ENCODE measurements around the gene ZNF436.
A peak's percentile ranks its signal among the peaks of the same experiment; 100 is the strongest.

ZNF436 gene

DNA sequence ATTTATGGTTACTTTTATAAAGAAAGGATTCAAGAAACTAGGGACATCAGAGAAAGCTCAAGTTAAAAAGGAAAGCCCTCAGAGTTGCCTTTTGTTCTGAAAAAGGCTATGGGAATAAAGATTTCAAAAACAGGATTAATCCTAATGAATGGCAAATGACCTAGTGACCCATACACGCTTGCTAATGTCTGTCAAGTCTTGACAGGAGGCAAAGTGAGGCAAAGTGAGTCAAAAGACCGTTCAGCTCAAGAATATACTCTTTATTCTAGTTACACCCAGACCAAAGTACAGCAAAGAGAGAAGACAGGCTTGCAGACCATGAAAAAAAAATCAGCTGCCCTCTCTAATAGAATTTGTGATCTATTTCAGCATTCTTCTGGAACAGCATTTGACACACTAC, 3.5 kb downstream of the ZNF436 start:
- H3K9ac ChIP-seq (ENCODE audit: low read depth, low read length): no peak overlapping the region
- H3K4me1 ChIP-seq (ENCODE audit: insufficient read depth, low read length): peaks cover 11% of the 10 kb centered on the region; the same call in 1 of the 2 replicates
- peaks cover 11% of the 10 kb centered on the region for H3K36me3 ChIP-seq (ENCODE audit: insufficient read depth, low read length)
- H3K9me3 ChIP-seq (ENCODE audit: control insufficient read depth, insufficient read depth, low read length): peaks cover 20% of the 10 kb centered on the region

DNA sequence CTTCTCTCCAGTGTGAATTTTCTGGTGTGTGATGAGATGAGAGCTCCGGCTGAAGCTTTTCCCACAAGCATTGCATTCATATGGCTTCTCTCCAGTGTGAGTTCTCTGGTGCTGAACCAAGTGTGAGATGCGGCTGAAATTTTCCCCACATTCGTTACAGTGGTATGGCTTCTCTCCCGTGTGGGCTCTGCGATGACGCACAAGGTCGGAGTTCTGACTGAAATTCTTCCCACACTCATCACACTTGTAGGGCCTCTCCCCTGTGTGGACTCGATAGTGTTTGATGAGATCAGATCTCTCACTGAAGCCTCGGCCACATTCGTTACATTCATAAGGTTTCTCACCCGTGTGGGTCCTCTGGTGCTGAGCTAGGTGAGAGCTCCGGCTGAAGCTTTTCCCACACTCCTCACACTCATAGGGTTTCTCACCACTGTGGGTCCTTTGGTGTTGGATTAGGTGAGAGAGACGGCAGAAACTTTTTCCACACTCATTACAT, 7.4 kb downstream of the ZNF436 start:
- Histone ChIP-seq H3K36me3 (ENCODE audit: insufficient read depth, low read length) (peaks cover 11% of the 10 kb centered on the region), H3K4me1 (ENCODE audit: insufficient read depth, low read length) (no peaks in the 10 kb centered on the region), H3K9me3 (ENCODE audit: control insufficient read depth, insufficient read depth, low read length) (peaks cover 36% of the 10 kb centered on the region), H3K9ac (ENCODE audit: low read depth, low read length) (no peak overlapping the region)

DNA sequence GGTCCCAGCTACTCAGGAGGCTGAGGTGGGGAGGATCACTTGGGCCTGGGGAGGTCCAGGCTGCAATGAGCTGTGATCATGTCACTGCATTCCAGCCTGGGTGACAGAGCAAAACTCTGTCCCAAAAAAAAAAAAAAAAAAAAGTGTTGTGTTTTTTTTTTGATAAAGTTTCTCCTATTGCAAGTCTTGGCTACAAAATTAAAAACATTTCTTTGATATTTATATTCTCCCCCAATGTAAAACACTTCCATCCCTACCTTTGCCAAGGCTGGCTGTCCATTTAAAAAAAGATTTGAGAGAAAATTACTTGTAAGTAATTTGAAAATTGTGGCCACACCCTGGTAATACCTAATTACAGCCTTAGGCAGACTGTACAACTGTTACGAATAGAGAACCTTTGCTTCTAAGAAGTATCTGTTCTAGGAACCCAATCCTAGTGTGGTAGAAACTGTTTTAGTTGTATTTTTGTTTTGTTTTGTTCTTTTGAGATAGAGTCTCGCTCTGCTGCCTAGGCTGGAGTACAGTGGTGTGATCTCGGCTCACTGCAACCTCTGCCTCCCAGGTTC, 11.2 kb downstream of the ZNF436 start:
- Histone ChIP-seq H3K36me3 (ENCODE audit: insufficient read depth, low read length) (peaks cover 11% of the 10 kb centered on the region), H3K9ac (ENCODE audit: low read depth, low read length) (no peak overlapping the region), H3K4me1 (ENCODE audit: insufficient read depth, low read length) (no peaks in the 10 kb centered on the region), H3K9me3 (ENCODE audit: control insufficient read depth, insufficient read depth, low read length) (peaks cover 36% of the 10 kb centered on the region)

DNA sequence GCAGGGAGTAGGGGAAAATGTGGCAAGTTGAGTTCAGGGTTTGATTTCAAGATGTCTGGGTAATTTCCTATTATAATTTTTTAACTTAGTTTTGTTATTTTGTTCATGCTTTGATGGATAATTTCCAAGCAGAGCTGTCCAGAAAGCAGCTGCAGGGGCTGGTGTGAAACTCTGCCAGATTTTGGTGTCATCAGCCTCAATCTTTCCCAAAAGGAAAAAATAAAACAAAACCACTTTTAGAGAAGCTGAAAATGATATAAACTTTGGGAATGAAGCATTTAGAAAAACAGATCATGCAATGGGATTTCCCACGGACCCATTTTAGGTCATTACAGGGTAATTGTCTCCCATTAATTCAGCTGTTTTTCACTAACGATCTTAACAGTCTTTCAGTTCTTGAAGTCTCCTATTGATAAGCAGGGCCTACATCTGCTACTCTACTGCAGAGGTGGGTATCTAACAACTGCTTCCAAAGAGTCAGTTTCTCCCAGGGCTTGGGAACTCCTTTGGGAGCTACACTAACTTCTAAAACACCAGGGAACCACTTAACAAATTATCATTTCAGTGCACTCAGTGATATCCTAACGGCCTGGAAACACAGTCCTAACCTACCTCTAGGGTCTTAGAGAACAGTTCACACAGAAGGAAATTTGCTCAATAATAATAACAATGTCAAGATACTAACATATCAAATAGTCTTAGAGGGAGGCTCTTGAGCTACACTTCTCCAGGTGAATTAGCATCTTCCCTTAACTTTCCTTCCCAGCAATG, 12.3 kb downstream of the ZNF436 start:
- H3K9ac ChIP-seq (ENCODE audit: low read depth, low read length): no peak overlapping the region
- H3K36me3 ChIP-seq (ENCODE audit: insufficient read depth, low read length): peaks cover 6% of the 10 kb centered on the region
- H3K4me1 ChIP-seq (ENCODE audit: insufficient read depth, low read length): no peaks in the 10 kb centered on the region
- peaks cover 28% of the 10 kb centered on the region for H3K9me3 ChIP-seq (ENCODE audit: control insufficient read depth, insufficient read depth, low read length)

DNA sequence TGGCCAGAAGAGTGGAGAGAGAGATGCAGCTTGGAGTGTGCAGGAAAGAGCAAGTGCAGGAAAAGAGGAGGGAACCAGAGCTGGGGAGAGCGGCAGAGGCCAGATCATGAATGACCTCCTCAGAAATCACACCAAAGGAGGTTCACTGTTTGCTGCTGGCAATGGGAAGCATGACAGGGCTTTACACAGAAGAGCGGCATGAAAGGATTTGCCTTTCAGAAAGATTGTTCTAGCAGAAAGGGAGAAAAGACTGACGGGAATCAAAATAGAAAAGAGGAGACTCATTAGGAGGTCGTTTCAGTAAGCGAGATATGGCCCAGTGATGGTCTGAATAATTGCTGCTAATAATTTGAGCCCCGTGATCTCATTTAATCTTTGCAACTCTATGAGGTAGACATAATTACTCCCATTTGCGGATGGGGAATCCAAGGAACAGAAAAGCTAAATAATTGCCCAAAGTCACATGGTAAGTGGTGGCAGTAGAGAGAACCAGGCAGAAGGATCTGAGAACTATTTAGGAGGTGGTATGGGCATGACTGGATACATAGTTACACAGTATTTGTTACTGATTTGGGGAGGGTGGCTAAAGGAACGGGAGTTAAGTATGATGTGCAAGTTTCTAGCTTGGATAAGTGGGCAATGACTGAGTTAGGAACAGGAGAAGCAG, 13.0 kb downstream of the ZNF436 start:
- Histone ChIP-seq H3K9me3 (ENCODE audit: control insufficient read depth, insufficient read depth, low read length) (peaks cover 21% of the 10 kb centered on the region), H3K9ac (ENCODE audit: low read depth, low read length) (no peak overlapping the region), H3K4me1 (ENCODE audit: insufficient read depth, low read length) (no peaks in the 10 kb centered on the region), H3K36me3 (ENCODE audit: insufficient read depth, low read length) (no peaks in the 10 kb centered on the region)

DNA sequence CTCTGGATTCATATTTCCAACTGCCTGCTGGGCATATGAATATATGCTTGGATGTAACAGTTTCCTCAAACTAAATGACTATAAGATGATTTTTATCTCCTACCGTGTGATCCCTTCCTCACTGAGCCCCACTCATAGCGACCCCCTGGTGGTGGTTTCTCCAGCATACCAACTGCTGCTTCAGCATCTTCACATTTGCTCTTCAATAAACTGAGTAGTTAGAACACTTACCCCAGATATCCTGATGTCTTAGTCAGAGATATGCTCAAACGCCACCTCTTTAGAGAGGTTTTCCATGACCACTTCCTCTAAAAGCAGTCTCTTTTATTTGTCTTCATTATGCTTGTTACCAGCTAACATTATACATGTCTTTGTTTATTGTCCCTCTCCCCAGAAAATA, 15.4 kb downstream of the ZNF436 start:
- H3K9me3 ChIP-seq (ENCODE audit: control insufficient read depth, insufficient read depth, low read length): no peaks in the 10 kb centered on the region
- no peak overlapping the region for H3K9ac ChIP-seq (ENCODE audit: low read depth, low read length)
- H3K36me3 ChIP-seq (ENCODE audit: insufficient read depth, low read length): no peaks in the 10 kb centered on the region
- no peaks in the 10 kb centered on the region for H3K4me1 ChIP-seq (ENCODE audit: insufficient read depth, low read length)

DNA sequence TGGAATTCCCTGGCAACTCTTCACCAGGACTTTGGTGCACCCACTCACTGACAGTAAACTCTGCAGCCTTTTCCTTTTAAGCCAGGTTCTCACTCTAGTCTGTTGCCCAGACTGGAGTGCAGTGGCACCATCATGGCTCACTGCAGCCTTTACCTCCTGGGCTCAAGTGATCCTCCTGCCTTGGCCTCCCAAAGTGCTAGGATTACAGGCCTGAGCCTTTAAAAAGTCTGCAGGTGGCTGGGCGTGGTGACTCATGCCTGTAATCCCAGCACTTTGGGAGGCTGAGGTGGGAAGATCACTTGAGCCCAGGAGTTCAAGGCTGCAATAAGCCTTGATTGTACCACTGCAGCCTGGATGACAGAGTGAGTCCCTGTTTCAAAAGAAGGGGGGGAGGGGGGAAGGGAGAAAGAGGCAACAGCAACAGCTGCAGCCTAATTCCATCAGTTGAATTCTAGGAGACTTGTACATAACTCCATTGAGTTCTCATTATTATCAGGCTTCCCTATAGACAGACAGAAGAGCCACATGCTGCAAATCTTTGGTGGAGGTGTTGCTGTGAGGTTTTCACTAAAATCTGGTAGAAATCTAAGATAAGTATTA, 17.4 kb downstream of the ZNF436 start:
- Histone ChIP-seq H3K9ac (ENCODE audit: low read depth, low read length) (no peak overlapping the region), H3K4me1 (ENCODE audit: insufficient read depth, low read length) (no peaks in the 10 kb centered on the region), H3K9me3 (ENCODE audit: control insufficient read depth, insufficient read depth, low read length) (no peaks in the 10 kb centered on the region), H3K36me3 (ENCODE audit: insufficient read depth, low read length) (no peaks in the 10 kb centered on the region)

DNA sequence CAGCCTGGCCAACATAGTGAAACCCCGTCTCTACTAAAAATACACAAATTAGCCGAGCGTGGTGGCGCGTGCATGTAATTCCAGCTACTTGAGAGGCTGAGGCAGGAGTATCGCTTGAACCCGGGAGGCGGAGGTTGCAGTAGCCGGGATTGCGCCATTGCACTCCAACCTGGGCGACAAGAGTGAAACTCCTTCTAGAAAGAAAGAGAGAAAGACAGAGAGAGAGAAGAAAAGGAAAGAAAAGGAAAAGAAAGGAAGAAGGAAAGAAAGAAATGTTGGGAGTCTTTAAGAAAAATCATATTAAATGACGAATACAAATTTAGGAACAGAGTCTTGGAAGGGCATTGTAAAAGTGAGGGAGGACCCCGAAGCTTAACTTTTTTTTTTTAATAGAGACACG, 23.7 kb downstream of the ZNF436 start:
- Histone ChIP-seq H3K9ac (ENCODE audit: low read depth, low read length) (no peak overlapping the region), H3K36me3 (ENCODE audit: insufficient read depth, low read length) (no peaks in the 10 kb centered on the region)

DNA sequence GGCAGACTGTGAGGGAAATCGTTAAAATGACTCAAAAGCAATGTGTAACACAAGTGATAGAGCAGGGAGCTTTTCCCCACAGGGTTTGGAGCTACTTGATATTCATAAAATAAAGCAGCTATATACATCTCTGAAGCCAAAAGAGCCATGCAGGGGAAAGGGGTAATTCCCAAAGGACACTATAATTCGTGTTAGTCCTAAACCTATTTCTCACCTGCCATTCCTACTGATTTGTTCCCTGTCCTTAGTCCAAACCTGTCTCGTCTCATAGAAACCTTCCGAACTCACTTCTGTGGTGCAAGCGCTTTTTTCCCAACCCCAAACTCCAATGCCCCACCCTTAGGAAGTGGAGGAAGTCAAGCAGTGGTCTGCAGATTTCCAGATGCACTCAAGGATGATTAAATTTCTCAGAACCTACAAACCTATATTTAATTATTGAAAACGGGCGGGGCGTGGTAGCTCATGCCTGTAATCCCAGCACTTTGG, 24.6 kb downstream of the ZNF436 start:
- Histone ChIP-seq H3K4me1 (ENCODE audit: insufficient read depth, low read length) (peaks cover 16% of the 10 kb centered on the region), H3K9me3 (ENCODE audit: control insufficient read depth, insufficient read depth, low read length) (no peaks in the 10 kb centered on the region), H3K9ac (ENCODE audit: low read depth, low read length) (peak overlapping the region; percentile 67), H3K36me3 (ENCODE audit: insufficient read depth, low read length) (no peaks in the 10 kb centered on the region)

More for the DNA sequence above, 23.7 kb downstream of the ZNF436 start:
- H3K9me3 ChIP-seq (ENCODE audit: control insufficient read depth, insufficient read depth, low read length): no peaks in the 10 kb centered on the region
- peaks cover 8% of the 10 kb centered on the region; the same call in 1 of the 2 replicates for H3K4me1 ChIP-seq (ENCODE audit: insufficient read depth, low read length)

DNA sequence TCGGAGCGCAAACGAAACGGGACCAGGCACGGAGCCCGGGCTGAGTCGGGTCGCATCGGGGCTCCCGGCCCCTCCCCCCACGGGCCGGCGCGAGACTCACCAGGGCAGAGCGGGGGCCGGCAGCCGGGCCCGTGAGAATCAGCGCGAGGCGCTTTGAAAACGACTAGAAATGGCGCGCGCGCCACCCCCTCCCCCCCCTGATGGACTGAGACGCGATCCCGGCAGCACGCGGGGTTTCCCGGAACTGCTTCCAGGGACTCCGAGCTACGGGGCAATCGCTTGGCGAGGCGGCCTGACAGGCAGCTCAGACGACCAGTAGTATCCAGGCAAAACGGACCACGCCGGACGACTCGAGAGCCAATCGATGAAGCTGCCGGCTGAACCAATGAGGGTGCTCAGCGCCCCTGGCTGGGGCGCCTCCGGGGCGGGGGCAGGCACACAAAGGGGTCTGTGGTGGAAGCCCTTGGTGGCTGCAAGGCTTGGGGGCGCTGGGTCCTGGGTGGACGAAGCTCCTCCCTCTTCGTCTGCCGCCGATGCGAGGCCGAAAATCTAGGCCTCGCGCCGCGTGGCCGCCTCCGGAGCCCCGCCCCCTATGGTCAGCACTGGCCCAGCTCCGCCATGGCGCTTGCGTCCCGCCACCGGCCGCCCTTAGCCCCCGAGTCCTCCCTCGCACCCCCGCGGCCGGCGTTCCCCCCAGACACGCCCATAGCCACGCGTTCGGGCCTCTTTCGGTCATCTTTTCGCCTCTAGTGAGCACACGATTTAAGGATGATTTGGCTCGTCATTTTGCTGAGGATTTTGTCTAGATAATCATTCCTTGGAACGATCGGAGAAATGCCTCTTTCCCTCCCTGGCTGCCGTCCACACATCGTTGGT, 25.3 kb downstream of the ZNF436 start, which contains the start of gene HNRNPR:
Gene HNRNPR (minus strand): TSS at position 174 of the 876 bp plus-strand sequence. CDS start 3,276 bp downstream, outside the sequence.
- H3K9ac ChIP-seq (ENCODE audit: low read depth, low read length): peak within 1 kb of the TSS; percentile 78
- H3K9me3 ChIP-seq (ENCODE audit: control insufficient read depth, insufficient read depth, low read length): no peaks in the 10 kb centered on the region
- H3K4me1 ChIP-seq (ENCODE audit: insufficient read depth, low read length): peaks cover 18% of the 10 kb centered on the region
- no peaks in the 10 kb centered on the region for H3K36me3 ChIP-seq (ENCODE audit: insufficient read depth, low read length)

DNA sequence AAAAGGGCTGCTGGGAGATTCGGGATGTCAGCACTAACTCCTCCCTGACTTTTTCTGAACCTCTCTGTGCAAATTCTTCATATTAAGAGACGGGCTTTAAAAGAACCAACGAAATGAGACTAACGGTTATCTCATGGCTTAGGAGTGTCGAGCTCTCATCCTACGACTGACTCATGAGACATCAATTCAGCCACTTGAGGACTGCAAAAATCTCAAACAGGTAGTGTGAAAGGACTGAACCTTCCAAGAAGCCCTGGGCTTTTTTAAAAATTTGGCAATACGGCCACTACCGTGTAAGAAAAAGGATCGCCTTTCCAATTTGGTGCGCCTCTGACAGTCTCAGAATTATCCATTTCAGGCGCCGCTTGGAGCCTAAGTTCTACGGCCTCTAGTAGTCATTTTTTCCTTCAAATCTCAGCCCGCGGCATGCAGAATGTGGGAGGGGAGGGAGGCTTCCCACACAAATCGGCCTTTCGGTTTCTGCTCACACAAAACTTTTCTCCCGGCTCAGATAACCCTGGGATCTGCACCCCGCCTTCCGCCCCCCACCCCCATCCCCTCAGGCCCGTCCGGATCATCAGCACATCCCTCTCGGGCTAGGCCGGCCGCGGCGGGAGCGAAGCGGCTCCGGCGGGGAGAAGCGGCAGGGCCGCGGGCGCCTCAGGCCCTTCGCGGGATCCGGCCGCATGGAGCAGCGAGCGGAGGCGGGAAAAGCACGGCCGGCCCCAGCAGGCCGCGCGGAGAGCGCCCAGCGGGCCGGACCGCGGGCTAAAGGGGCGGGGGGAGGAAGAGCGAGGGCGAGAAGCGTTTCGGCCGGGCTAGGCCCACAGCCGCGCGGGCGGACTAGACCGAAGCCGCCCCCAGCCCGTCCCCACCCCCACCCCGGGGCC, 26.2 kb downstream of the ZNF436 start:
- peaks cover 18% of the 10 kb centered on the region for H3K4me1 ChIP-seq (ENCODE audit: insufficient read depth, low read length)
- no peaks in the 10 kb centered on the region for H3K36me3 ChIP-seq (ENCODE audit: insufficient read depth, low read length)
- H3K9ac ChIP-seq (ENCODE audit: low read depth, low read length): peak overlapping the region; percentile 78
- no peaks in the 10 kb centered on the region for H3K9me3 ChIP-seq (ENCODE audit: control insufficient read depth, insufficient read depth, low read length)

DNA sequence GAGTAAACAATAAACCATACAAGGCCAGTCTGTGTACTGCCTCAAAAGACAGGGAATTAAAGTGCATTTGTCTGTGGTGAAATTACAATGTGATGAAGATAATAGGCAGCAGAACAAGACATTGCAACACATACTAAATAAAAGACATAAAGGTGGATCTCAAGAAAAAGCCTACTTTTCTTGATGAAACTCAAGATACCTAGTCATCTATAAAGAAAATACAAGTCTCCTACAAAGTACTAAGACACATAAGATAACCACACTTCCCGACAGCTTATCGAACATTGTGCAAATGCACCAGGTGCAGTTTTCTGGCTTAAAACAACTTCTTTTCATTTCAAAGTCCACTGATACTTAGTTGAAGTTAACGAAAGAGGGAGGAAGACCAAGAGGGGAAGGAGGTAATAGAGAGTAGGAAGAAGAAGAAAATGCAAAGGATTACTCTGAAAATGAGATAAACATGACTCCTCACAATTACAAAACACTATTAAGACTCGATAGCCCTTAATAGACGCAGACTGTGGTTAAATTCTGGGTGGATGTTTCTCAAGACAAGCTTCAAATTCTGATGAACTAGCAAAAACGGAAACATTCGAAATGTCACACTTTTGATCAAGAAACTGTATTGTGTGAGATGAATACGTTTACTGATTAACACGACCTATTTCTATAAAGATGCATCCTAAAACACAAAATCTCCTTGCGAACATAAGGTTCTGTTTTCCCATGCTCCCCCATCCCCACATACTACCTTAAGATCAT, 27.5 kb downstream of the ZNF436 start:
- Histone ChIP-seq H3K9me3 (ENCODE audit: control insufficient read depth, insufficient read depth, low read length) (no peaks in the 10 kb centered on the region), H3K9ac (ENCODE audit: low read depth, low read length) (peak overlapping the region; percentile 78), H3K36me3 (ENCODE audit: insufficient read depth, low read length) (peaks cover 7% of the 10 kb centered on the region; the same call in 1 of the 2 replicates), H3K4me1 (ENCODE audit: insufficient read depth, low read length) (peaks cover 18% of the 10 kb centered on the region)
